Activated T-cell treated with anti-CD3 and anti-CD28 coated beads, Interleukin-2, amount 50 U/mL, for 72 hours (primary cell): Measurements from ENCODE around the gene NOXA1. TPM values are rescaled to one million over a fixed set of nuclear protein-coding genes. Genes with fewer than 3 reads are reported as not detected.
A peak's percentile ranks its signal among the peaks of the same experiment; 100 is the strongest.

ENCODE experiments used
- ATAC-seq, 2 donors: fragments of 150-1000 bp; cut with Tn5 transposase; replicated peaks in 1 of 2; 2 replicates each; pipeline ENCODE4 v1.10.0; 2021; ENCODE audit warnings: moderate library complexity in 2 of 2, mild to moderate bottlenecking in 1 of 2
- DNase-seq, 2 donors: peaks; one replicate each; pipeline ENCODE4 v3.0.0; 2021 to 2022; ENCODE audit warnings: mixed read lengths in 1 of 2
- H3K27ac Mint-ChIP-seq: one replicate; pipeline ENCODE4 v1.8.0; 2022; ENCODE audit warnings: mild to moderate bottlenecking, moderate library complexity, mixed read lengths
- H3K27me3 Mint-ChIP-seq: one replicate; pipeline ENCODE4 v1.8.0; 2022; ENCODE audit warnings: low read depth, mixed read lengths
- H3K36me3 Mint-ChIP-seq, 2 donors: one replicate each; pipeline ENCODE4 v1.8.0; 2022; ENCODE audit warnings: mixed read lengths in 2 of 2, mild to moderate bottlenecking in 1 of 2; ENCODE audit not compliant: insufficient read depth in 2 of 2
- H3K4me1 Mint-ChIP-seq: one replicate; pipeline ENCODE4 v1.8.0; 2022; ENCODE audit warnings: low read depth, mixed read lengths
- H3K4me3 Mint-ChIP-seq, 2 donors: one replicate each; pipeline ENCODE4 v1.8.0; 2022; ENCODE audit warnings: mild to moderate bottlenecking in 2 of 2, mixed read lengths in 2 of 2, moderate library complexity in 2 of 2
- H3K9me3 Mint-ChIP-seq, 2 donors: one replicate each; pipeline ENCODE4 v1.8.0; 2022; ENCODE audit warnings: mixed read lengths in 2 of 2
- total RNA-seq, 2 donors: library from RNA; stranded (reverse); gene quantifications; one replicate each; pipeline ENCODE4 v1.2.3, GENCODE V29; 2022

NOXA1 gene
- total RNA-seq, 2 donors from 2014 or later, result 1.4 to 1.8 TPM

DNA sequence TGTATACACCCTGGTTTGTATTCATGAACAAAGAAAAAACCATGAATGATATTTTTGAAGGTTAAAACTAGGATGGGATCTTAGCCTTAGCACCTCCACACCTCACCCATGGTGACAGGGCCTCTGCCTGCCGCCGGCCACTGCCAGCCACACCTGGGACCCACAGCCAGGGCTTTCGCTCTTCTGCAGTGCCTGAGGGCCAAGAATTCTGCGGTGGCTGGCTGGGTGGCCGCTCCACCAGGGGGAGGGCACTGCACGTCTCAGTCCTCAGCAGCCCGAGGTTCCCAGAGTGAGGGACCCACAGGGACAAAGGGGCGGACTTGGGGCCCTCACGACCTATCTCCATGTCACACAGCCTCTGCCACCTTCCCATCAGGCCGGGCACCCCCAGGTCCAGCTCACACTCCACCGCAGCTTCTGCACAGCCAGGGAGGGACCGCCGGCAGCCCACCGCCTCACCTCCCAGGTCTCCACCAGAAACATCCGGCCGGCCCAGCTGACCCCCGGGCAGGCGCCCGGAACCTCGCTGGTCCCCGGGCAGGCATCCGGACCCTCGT lies 7.1 kb upstream of the NOXA1 start:
- H3K4me3 Mint-ChIP-seq, result no peak overlapping the region
- no peaks in the 10 kb centered on the region for H3K9me3 Mint-ChIP-seq
- H3K4me1 Mint-ChIP-seq, result peaks cover 21% of the 10 kb centered on the region
- no peaks in the 10 kb centered on the region for H3K27me3 Mint-ChIP-seq
- H3K36me3 Mint-ChIP-seq, result no peaks in the 10 kb centered on the region
- no peak overlapping the region for H3K27ac Mint-ChIP-seq
- no peak for ATAC-seq
- DNase-seq, result no peak

DNA sequence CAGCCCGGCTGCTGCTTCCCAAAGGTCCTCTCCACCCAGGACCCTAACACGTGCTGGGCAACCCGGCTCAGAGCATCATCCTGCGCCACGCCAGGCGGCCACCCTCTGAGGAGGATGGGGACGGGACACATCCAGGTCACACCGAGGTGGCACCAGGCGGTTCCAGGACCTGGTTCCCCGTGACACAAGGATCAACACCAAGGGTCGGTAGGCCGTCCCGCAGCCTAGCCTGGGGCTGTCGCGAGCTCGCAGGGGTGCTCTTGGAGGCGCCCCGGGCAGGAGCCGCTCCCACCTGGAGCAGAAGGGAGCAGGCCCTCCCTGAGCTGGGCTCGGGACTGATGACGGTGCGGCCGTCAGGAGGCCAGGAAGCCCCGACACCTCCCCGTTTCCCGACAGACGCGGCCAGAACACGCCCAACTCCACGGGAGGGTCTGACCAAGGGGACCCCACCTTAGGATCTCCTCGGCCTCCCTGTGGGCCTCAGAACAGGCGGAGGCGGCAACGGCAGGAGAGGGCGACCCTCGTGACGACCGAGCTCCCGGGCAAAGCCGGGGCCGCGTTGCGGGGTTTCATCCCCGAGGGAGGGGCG lies 6.5 kb upstream of the NOXA1 start:
- DNase-seq, result no peak
- Mint-ChIP-seq H3K9me3 (no peaks in the 10 kb centered on the region), H3K4me3 (peak overlapping the region in 1 of 2 donors; percentile 77), H3K27me3 (no peaks in the 10 kb centered on the region), H3K36me3 (no peaks in the 10 kb centered on the region), H3K4me1 (peaks cover 24% of the 10 kb centered on the region), H3K27ac (no peak overlapping the region)
- no peak for ATAC-seq

DNA sequence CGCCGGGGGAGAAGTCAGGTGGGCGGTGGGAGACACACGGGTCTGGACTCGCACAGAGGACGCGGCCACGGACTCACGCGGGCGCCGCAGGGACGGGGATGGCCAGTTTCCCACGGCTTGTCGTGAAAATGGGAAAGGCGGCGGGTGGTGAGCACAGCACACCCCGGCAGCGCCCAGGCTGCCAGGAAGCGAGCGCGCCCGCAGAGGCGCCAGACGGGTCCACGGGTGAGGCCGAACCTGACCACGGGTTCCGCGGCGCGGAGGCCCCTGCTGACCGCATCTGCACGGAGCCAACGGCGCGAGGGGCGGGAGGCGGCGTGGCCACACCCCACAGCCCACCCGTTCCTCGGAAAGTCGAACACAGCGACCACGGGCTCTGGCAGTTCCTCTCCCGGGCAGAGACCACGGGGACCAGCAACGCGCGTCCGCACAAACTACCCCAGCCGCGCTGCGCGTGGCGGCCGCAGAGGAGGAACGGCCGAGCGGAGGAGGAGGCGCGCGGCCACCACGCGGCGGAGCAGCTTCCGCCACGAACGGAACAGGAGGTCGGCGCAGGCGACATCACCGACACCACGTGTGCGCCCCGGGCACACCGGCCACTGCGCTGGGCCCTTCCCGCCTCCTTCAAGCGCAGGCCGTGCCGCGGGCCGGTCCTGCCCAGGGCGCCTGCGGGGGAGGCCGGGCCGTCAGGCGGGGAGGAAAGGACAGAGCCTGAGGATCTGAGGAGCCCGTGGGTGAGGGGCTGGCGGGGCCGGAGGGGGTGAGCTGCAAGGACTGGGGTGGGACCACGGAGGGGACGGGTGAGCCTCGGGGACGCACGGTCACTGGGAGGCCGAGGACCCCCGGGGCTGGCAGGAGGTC lies 5.8 kb upstream of the NOXA1 start:
- peak; percentile 67 to 73 for ATAC-seq
- peaks cover 25% of the 10 kb centered on the region for H3K4me1 Mint-ChIP-seq
- H3K27me3 Mint-ChIP-seq, result no peaks in the 10 kb centered on the region
- H3K27ac Mint-ChIP-seq, result no peak overlapping the region
- no peaks in the 10 kb centered on the region for H3K9me3 Mint-ChIP-seq
- peak; percentile 33 to 41 for DNase-seq
- H3K4me3 Mint-ChIP-seq, result peak overlapping the region; percentile 49 to 77
- no peaks in the 10 kb centered on the region for H3K36me3 Mint-ChIP-seq

DNA sequence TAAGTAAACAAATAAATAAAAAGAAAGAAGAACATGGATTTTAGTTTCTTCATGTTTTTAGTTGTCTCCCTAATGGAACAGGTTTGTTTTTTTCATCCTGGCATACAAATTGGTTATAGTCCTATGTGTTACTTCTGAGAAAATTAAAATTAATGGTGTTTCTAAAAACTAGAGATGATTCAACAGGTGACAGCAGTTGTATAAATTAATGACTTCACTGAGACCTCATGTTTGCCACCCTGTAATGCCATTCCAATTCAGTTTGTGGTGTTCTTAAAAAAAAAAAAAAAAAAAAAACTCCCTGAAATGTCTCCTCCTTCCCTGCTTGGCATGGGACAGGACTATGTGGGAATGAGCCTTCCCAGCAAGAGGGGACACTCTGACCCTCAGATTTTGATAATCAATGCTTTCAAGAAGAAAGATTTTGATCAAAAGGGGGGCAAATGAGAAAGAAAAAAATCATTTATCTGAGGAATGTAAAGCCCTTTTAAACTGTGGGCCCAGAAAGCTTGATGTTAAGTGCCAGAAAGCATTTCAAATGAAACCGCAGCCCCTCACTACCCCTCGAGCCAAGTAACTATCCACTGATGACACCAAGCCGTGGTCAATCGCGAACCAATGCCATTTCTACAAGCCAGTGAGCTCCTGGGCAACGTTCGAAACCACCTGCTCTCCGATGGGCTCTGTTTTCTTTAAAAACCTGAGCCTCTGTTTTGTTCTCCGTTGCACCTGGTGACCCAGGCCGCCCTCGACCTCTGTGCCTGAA lies 1.2 kb upstream of the NOXA1 start:
- H3K9me3 Mint-ChIP-seq, result no peaks in the 10 kb centered on the region
- no peaks in the 10 kb centered on the region for H3K36me3 Mint-ChIP-seq
- H3K4me1 Mint-ChIP-seq, result peaks cover 9% of the 10 kb centered on the region
- peak overlapping the region; percentile 33 for H3K27ac Mint-ChIP-seq
- peak overlapping the region; percentile 89 to 91 for H3K4me3 Mint-ChIP-seq
- no peak for DNase-seq
- no peaks in the 10 kb centered on the region for H3K27me3 Mint-ChIP-seq
- ATAC-seq, result no peak

DNA sequence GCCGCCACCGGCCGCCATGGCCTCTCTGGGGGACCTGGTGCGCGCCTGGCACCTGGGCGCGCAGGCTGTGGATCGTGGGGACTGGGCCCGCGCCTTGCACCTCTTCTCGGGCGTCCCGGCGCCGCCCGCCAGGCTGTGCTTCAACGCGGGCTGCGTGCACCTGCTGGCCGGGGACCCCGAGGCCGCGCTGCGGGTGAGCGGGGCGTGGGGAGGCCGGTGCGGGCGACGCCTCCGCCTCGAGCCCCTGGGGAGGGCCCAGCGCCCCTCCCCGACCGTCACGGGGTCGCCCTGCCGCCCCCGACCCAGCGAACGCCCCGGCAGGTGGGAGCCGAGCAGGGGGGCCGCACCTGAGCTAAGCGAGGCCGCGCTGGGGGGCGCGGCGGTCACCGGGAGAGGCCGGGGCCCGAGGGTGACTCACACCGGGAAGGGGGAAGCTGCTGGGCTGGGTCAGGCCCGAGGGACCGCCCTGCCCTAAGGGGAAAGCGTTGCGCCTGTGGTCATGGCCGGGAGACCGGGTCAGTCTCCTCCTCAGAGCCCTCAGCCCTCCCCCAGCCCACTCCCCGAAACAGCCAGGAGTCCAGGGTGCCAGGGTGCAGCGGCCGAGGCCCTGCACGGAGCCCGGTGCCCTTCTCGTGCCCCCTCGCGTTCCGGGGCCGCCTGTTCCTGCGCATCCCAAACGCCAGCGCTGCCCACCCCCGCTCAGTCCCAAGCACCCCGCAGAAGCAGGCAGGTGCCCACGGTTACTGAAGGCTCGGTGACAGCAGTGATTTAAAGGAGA lies 510 bp downstream of the NOXA1 start:
- ATAC-seq (peak in 1 of 2 donors; percentile 17), DNase-seq (peak in 1 of 2 donors; percentile 23)
- Mint-ChIP-seq H3K27me3 (no peaks in the 10 kb centered on the region), H3K9me3 (no peaks in the 10 kb centered on the region), H3K36me3 (no peaks in the 10 kb centered on the region), H3K27ac (no peak overlapping the region), H3K4me1 (peaks cover 9% of the 10 kb centered on the region), H3K4me3 (peak overlapping the region; percentile 63 to 70)

DNA sequence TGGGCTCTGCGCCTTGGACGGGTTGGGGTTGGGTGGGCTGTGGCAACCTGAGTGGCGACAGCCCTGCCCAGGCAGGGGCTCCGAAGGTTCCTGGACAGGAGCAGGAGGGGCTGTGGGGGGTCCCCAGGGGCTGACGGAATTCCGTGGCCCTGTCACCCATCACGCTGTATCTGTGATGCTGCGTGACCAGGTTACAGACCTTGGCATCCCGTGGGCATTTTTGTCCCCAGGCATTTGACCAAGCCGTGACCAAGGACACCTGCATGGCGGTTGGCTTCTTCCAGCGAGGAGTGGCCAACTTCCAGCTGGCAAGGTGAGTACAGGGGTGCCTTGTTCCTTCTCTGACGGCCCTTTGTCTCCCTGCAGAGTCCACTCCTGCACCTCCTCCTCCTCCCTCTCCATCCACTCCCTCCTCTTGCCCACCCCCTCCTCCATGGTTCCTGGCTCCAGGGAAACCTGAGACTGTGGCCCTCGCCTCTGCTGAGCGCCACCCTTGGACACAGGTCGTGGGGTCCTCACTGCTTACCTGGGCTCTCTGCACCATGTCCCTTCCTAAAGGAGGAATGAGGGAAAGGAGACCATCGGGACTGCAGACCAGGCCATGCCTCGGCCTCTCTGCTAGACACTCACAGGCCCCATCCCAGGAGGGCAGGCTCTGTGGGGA lies 3.0 kb downstream of the NOXA1 start:
- ATAC-seq (no peak), DNase-seq (no peak)
- no peak overlapping the region for H3K4me3 Mint-ChIP-seq
- no peaks in the 10 kb centered on the region for H3K27me3 Mint-ChIP-seq
- H3K36me3 Mint-ChIP-seq, result no peaks in the 10 kb centered on the region
- no peaks in the 10 kb centered on the region for H3K9me3 Mint-ChIP-seq
- peaks cover 9% of the 10 kb centered on the region for H3K4me1 Mint-ChIP-seq
- H3K27ac Mint-ChIP-seq, result no peak overlapping the region

DNA sequence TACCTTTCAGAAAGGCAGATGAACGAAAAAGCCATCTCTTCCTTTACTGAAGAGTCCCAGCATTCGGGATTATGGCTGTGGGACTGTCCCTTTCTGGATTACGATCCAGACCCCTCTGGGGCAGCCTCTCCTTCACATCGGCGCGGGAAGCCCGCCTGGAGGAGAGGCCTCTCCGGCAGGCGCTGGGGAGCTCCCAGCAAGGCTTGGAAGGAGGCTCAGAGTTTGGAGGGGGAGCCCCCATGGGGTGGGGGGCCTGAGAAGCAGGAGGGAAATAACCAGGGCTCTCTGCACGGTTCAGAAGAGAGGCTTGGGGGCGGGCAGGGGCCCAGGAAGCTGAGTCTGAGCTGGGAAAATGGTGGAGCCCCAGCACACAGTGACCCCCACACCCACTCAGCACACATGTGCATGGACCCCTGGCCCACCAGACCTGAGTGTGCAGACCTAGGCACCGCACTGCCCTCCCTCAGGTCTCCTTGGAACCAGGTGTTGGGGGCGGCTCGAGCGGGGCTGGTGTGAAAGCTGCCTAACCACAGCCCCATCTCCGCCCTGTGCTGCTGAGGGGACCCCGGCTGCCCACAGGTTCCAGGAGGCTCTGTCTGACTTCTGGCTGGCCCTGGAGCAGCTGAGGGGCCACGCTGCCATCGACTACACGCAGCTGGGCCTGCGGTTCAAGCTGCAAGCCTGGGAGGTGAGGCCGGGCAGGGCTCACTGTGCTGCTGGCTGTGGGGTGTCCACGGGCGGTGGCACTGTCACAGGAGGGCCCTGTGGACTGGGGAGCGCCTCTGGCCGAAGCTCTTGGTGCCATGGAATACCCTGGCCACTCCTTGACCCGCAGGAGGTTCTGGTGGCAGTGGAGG lies 4.5 kb downstream of the NOXA1 start:
- no peaks in the 10 kb centered on the region for H3K4me1 Mint-ChIP-seq
- ATAC-seq, result no peak
- no peaks in the 10 kb centered on the region for H3K36me3 Mint-ChIP-seq
- no peak overlapping the region for H3K4me3 Mint-ChIP-seq
- no peak for DNase-seq
- no peaks in the 10 kb centered on the region for H3K9me3 Mint-ChIP-seq
- no peak overlapping the region for H3K27ac Mint-ChIP-seq
- H3K27me3 Mint-ChIP-seq, result no peaks in the 10 kb centered on the region

DNA sequence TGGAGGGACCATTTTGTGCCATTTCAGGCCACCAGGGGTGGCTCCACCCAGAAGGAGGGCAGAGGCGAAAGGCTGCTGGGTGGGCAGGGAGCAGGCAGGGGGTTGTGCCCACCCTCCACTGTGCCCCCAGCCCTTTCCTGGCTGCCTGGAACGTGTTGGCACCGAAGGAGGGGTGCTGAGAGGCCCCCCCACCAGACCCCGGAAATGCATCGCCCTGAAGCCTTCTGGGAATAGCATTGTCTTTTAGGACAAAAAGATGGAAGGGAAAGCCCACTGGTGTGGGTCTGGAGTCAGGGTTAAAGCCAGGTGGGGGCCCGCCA lies 5.1 kb downstream of the NOXA1 start:
- no peak overlapping the region for H3K4me3 Mint-ChIP-seq
- ATAC-seq (no peak), DNase-seq (no peak)
- H3K27ac Mint-ChIP-seq, result no peak overlapping the region
- H3K27me3 Mint-ChIP-seq, result no peaks in the 10 kb centered on the region
- H3K4me1 Mint-ChIP-seq, result no peaks in the 10 kb centered on the region
- H3K9me3 Mint-ChIP-seq, result no peaks in the 10 kb centered on the region
- no peaks in the 10 kb centered on the region for H3K36me3 Mint-ChIP-seq

DNA sequence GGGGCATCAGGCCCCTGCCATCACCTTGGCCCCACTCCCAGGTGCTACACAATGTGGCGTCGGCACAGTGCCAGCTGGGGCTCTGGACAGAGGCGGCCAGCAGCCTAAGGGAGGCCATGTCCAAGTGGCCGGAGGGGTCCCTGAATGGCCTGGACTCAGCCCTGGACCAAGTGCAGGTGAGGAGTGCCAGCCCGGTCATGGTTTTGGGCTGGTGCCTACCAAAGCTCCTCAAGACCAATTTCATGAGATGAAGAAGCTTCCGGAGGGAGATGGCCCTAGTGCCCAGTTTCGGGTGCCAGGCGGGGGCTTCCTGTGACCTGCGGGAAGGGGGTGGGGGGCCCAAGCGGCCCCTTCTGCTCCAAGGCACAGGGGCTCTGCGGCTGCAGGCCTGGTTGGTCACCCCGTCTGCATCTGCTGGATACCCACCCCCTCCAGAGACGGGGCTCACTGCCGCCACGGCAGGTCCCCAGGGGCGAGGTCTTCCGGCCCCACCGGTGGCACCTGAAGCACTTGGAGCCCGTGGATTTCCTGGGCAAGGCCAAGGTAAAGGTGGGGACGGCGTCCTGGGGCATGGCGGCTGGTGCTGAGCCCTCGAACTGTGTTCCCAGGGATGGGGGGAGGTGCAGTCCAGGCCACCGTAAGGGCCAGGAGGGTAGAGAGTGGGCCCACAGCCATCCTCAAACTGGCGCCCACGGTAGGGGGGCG lies 5.8 kb downstream of the NOXA1 start:
- no peak overlapping the region for H3K27ac Mint-ChIP-seq
- ATAC-seq (no peak), DNase-seq (no peak)
- H3K4me1 Mint-ChIP-seq, result no peaks in the 10 kb centered on the region
- H3K36me3 Mint-ChIP-seq, result no peaks in the 10 kb centered on the region
- no peak overlapping the region for H3K4me3 Mint-ChIP-seq
- H3K27me3 Mint-ChIP-seq, result no peaks in the 10 kb centered on the region
- no peaks in the 10 kb centered on the region for H3K9me3 Mint-ChIP-seq

DNA sequence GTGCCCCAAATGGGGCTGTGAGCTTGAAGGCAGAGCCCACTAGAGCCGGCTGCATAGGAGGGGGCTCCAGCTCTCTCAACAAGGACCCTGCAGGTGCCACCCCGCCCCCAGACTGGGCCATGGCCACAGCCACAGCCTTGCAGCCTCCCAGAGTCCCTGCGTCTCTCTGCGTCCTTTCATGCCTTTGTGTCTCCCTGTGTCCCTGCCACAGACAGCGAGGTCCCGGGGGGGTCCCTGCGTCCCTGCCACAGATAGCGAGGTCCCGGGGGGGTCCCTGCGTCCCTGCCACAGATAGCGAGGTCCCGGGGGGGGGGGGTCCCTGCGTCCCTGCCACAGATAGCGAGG lies 6.3 kb downstream of the NOXA1 start:
- Mint-ChIP-seq H3K36me3 (no peaks in the 10 kb centered on the region), H3K27me3 (no peaks in the 10 kb centered on the region), H3K27ac (no peak overlapping the region), H3K4me3 (no peak overlapping the region), H3K9me3 (no peaks in the 10 kb centered on the region), H3K4me1 (no peaks in the 10 kb centered on the region)
- ATAC-seq, result no peak
- no peak for DNase-seq

DNA sequence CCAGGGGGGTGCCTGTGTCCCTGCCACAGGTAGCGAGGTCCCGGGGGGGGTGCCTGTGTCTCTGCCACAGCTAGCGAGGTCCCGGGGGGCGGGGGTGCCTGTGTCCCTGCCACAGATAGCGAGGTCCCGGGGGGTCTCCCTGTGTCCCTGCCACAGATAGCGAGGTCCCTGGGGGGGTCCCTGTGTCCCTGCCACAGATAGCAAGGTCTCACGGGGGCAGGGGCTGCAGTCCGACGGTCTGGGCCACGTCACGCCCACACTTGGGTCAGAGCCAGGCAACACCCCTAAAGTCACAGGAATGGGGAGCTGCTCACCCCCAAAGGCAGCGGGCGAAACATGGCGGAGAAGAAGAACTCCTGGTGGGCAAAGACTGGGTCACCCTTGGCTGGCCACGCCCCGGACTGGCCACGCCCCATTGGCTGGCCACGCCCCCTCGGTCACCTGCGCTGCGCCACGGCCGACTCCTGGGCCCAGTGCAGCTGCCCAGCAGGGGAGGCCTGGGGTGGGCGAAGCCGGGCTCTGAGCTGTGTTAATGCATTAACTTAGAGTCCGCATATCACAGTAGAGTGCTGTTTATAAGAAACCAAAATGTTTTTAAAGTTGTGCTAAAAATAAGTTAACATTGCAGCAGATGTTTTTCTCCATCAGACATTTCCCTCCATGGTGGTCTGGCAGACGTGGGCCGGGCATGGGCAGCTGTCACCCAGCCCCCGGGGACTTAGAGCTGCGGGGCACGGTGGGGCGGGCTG lies 7.0 kb downstream of the NOXA1 start:
- no peak for DNase-seq

More for the DNA sequence above, 7.0 kb downstream of the NOXA1 start:
- H3K4me1 Mint-ChIP-seq, result no peaks in the 10 kb centered on the region
- H3K36me3 Mint-ChIP-seq, result no peaks in the 10 kb centered on the region
- H3K9me3 Mint-ChIP-seq, result no peaks in the 10 kb centered on the region
- H3K4me3 Mint-ChIP-seq, result no peak overlapping the region
- H3K27me3 Mint-ChIP-seq, result no peaks in the 10 kb centered on the region
- no peak overlapping the region for H3K27ac Mint-ChIP-seq
- no peak for ATAC-seq
